Right lobe of liver (tissue), 6 donors: ENCODE measurements around the gene ZNF552. TPM values are rescaled to one million over a fixed set of nuclear protein-coding genes. Genes with fewer than 3 reads are reported as not detected.
"Not testable (repeated sequence)": the region's sequence is repeated elsewhere in the genome, so short reads cannot be mapped to it uniquely, and the experiment has no call there.

Source experiments
- ATAC-seq, 4 donors: fragments of 200-7000 bp; cut with Tn5 transposase; one replicate each; pipeline ENCODE4 v1.9.1; 2020; ENCODE audit warnings: mild to moderate bottlenecking in 4 of 4, moderate library complexity in 4 of 4
- DNase-seq, 3 donors: peaks; one replicate each; pipeline ENCODE4 v3.0.0-alpha.2; 2020
- H3K27ac ChIP-seq, 3 donors: fragments of 200-600 bp; one replicate each; pipeline ENCODE4 v1.8.0; 2022
- H3K27me3 ChIP-seq, 2 donors: fragments of 200-600 bp; one replicate each; pipeline ENCODE4 v1.8.0; 2022
- H3K36me3 ChIP-seq, 4 donors: fragments of 200-600 bp; sonication (generic) in 1 of 4; one replicate each; pipeline versions ENCODE4 v1.5.1 to v1.8.0; 2017 to 2022; ENCODE audit warnings: control low read depth in 1 of 4
- H3K4me1 ChIP-seq, 4 donors: fragments of 200-600 bp; sonication (generic) in 1 of 4; one replicate each; pipeline versions ENCODE4 v1.5.1 to v1.8.0; 2017 to 2022; ENCODE audit warnings: control low read depth in 1 of 4
- H3K4me3 ChIP-seq, 3 donors: fragments of 200-600 bp; one replicate each; pipeline ENCODE4 v1.8.0; 2022
- H3K9me3 ChIP-seq, 4 donors: fragments of 200-600 bp; sonication (generic) in 1 of 4; one replicate each; pipeline versions ENCODE4 v1.5.1 to v1.8.0; 2017 to 2022; ENCODE audit warnings: control low read depth in 1 of 4
- POLR2A ChIP-seq: fragments of 450-650 bp; IDR thresholded peaks from one replicate; pipeline ENCODE4 v1.6.1; 2017; ENCODE audit warnings: antibody characterized with exemption, mild to moderate bottlenecking
- WGBS: methylation state at CpG from one replicate; pipeline ENCODE4 v1.1.6; 2018; ENCODE audit warnings: low coverage, low lambda C conversion rate; ENCODE audit not compliant: insufficient coverage; ENCODE audit errors: missing lambda C conversion rate; 5-methylcytosine and 5-hydroxymethylcytosine counted together
- intact Hi-C, 2 donors: fragments of 100-400 bp; cut with DNase I; formaldehyde crosslinking; loops; one replicate each; pipeline versions ENCODE4 v1.11.2 to v1.14.1; 2022
- total RNA-seq, 6 experiments: library from RNA; depleted of rRNA in 2 of 6; stranded (reverse); fragments of >200 nt in 2 of 6; fragmentation: NEBNext Ultra II Directional in 3 of 6; extraction: Animal tissue kit (Norgen Biotek cat#: 25700) in 3 of 6; gene quantifications; one replicate each; pipeline versions ENCODE4 v1.1.0 to v1.2.4, GENCODE V29; 2016 to 2023
- TF ChIP-seq, protein P1 (sequence below), 4 donors: fragments of 200-600 bp in 3 of 4; fragments of 450-650 bp in 1 of 4; IDR thresholded peaks; one replicate each; pipeline versions ENCODE4 v1.5.1 to v1.8.0; 2016 to 2022; ENCODE audit warnings: antibody characterized with exemption in 4 of 4, mild to moderate bottlenecking in 2 of 4
- donor health status: DM: no; HTN: yes; CAD: no.
- donor health status: DM: no; HTN: no; CAD: no.
- donor health status: DM: no; HTN: no; CAD: no.
- donor health status: DM: no; HTN: yes; CAD: no.
- donor health status: DM: no; HTN: yes; CAD: no.

Gene ZNF552
- total RNA-seq, 6 experiments from 2014 or later = 2.6 to 9.0 (median 4.9) TPM

DNA sequence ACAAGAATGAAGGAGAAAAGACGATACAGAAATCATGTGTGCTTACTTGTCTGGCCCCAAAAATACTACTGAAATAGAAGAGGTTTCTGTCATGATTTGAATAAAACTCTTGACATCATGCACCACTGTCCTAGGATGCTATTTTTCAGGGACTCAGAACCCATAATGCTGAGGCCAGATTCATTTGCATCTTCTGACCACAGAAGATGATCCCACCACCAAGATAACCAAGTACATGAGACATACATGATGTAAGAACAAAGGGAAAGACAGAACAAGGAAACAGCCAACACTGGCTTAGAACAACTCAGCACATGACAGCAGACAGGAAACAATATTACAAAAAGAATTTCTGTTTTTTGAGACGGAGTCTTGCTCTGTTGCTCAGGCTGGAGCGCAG, 2.5 kb downstream of the ZNF552 start:
- intact Hi-C loops = no loop called here
- Histone ChIP-seq H3K27ac (no peak overlapping the region), H3K4me3 (no peak overlapping the region), H3K9me3 (no peaks in the 10 kb centered on the region), H3K4me1 (peaks cover 0 to 54% (median 10%) of the 10 kb centered on the region in 4 donors), H3K27me3 (no peaks in the 10 kb centered on the region), H3K36me3 (peaks cover 0 to 29% (median 7%) of the 10 kb centered on the region in 4 donors)
- TF ChIP-seq, protein P1, sequence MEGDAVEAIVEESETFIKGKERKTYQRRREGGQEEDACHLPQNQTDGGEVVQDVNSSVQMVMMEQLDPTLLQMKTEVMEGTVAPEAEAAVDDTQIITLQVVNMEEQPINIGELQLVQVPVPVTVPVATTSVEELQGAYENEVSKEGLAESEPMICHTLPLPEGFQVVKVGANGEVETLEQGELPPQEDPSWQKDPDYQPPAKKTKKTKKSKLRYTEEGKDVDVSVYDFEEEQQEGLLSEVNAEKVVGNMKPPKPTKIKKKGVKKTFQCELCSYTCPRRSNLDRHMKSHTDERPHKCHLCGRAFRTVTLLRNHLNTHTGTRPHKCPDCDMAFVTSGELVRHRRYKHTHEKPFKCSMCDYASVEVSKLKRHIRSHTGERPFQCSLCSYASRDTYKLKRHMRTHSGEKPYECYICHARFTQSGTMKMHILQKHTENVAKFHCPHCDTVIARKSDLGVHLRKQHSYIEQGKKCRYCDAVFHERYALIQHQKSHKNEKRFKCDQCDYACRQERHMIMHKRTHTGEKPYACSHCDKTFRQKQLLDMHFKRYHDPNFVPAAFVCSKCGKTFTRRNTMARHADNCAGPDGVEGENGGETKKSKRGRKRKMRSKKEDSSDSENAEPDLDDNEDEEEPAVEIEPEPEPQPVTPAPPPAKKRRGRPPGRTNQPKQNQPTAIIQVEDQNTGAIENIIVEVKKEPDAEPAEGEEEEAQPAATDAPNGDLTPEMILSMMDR (IDR thresholded peaks at IDR 0.05) = no peak
- TF ChIP-seq POLR2A = no peak
- 64% methylated on average over 3 of the region's 3 CpGs for WGBS
- ATAC-seq (no peak), DNase-seq (no peak)

DNA sequence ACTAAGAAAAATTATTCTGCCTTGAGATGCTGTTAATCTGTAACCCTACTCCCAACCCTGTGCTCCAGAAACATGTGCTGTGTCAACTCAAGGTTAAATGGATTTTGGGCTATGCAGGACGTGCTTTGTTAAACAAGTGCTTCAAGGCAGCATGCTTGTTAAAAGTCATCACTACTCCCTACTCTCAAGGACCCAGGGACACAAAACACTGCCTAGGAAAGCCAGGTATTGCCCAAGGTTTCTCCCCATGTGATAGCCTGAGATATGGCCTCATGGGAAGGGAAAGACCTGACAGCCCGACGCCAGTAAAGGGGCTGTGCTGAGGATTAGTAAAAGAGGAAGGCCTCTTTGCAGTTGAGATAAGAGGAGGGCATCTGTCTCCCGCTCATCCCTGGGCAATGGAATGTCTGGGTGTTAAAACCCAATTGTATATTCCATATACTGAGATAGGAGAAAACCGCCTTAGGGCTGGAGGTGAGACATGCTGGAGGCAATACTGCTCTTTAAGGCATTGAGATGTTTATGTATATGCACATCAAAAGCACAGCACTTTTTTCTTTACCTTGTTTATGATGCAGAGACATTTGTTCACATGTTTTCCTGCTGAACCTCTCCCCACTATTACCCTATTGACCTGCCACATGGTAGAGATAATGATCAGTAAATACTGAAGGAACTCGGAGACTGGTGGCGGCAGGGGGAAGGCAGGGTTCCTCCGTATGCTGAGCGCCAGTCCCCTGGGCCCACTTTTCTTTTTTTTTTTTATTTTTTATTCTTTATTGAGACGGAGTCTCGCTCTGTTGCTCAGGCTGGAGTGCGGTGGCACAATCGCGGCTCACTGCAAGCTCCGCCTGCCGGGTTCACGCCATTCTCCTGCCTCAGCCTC, 4.1 kb downstream of the ZNF552 start:
- 39% methylated on average over 7 of the region's 17 CpGs for WGBS
- DNase-seq, H3K9me3 ChIP-seq, H3K27me3 ChIP-seq, intact Hi-C loops: not testable (repeated sequence)
- ATAC-seq = peak; percentile 41 to 62 (median 61)
- H3K27ac ChIP-seq = peak overlapping the region in 2 of 3 donors; percentile 69 to 72
- peaks cover 0 to 56% (median 10%) of the 10 kb centered on the region in 4 donors for H3K4me1 ChIP-seq
- H3K36me3 ChIP-seq = peaks cover 0 to 29% (median 7%) of the 10 kb centered on the region in 4 donors
- peak overlapping the region in 1 of 3 donors; percentile 35 for H3K4me3 ChIP-seq

DNA sequence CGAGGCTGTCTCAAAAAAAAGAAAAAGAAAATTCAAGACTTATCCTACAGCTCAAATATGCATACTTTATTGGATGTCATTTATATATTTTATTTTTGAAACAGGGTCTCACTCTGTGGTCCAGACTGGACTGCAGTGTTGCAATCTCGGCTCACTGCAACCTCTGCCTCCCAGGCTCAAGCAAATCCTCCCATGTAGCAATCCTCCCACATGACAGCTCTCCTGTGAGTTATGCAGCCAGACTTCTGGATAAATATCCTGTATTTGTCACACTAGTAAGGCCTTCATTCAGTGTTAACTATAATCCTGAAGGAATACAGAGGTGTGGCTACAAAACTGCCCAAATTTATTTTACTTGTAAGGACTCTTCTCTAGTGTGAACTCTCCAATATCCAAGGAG, 7.2 kb downstream of the ZNF552 start:
- no peak overlapping the region for H3K27ac ChIP-seq
- DNase-seq = peak in 1 of 3 donors; percentile 52
- H3K4me3 ChIP-seq = no peak overlapping the region
- no peak for TF ChIP-seq POLR2A
- TF ChIP-seq, protein P1 (IDR thresholded peaks at IDR 0.05) = no peak
- 28% methylated on average over 1 of the region's 2 CpGs for WGBS
- no peaks in the 10 kb centered on the region for H3K9me3 ChIP-seq
- intact Hi-C loops = no loop called here
- no peaks in the 10 kb centered on the region for H3K27me3 ChIP-seq
- peaks cover 0 to 27% (median 5%) of the 10 kb centered on the region in 4 donors for H3K36me3 ChIP-seq
- peaks cover 0 to 69% (median 22%) of the 10 kb centered on the region in 4 donors for H3K4me1 ChIP-seq
- peak; percentile 21 to 61 (median 26) for ATAC-seq

DNA sequence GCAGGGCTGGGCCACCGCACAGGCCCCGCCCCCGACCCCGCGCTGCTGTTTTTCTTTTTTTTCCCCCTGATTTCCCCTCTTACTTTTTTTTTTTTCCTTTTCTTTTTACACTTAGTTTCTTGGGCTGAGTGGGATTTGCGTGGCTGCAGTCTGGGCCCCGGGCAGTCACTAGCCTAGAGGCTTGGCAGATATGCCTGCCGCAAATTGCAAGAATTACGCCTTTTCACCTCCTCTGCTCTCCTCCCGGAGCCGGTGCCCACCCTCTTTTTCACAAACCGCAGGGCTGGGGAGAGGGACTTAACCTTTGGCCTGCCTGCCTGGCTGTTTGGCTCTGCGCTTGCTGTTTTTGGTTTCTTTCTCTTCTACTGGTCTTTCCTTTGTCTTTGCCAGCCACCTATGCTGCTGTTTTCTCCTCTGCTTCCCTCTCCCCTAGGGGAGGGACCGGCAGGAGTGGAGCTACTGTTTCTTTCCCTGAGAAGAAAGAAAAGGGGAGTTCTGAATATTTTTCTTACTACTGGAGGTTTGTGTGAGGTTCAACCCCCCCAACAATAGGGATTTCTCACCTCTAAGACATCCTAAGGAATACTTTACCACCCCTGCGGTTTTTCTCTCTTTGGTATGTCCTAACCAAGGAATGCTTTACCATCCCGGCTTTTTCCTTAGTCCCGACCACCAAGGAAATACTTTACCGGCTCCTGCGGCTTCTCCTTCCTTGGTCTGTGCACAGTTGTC, 11.0 kb downstream of the ZNF552 start:
- DNase-seq (peak in 2 of 3 donors; percentile 44 to 65), ATAC-seq (peak; percentile 70 to 86 (median 80))
- Histone ChIP-seq H3K4me1 (peaks cover 0 to 46% (median 15%) of the 10 kb centered on the region in 4 donors), H3K27me3 (no peaks in the 10 kb centered on the region), H3K4me3 (peak overlapping the region; percentile 37 to 55 (median 52)), H3K36me3 (peaks cover 0 to 11% (median 1%) of the 10 kb centered on the region in 4 donors), H3K27ac (peak overlapping the region; percentile 60 to 78 (median 65)), H3K9me3 (no peaks in the 10 kb centered on the region)
- TF ChIP-seq, protein P1 (IDR thresholded peaks at IDR 0.05) = no peak
- no peak for TF ChIP-seq POLR2A
- WGBS = 9% methylated on average over 19 of the region's 19 CpGs
- intact Hi-C loops = no loop called here
